HEK293T (cell line): ENCODE measurements around the gene KDM6A.

Experiments used
- CTCF ChIA-PET: fragments of 350-600 bp; formaldehyde crosslinking; extraction: SDS; loops from one replicate; lab custom pipeline; 2021; ENCODE audit warnings: antibody characterized with exemption, inconsistent platforms; lab: Yijun Ruan, JAX
- POLR2A ChIA-PET: fragments of 350-600 bp; formaldehyde crosslinking; extraction: SDS; loops from one replicate; lab custom pipeline; 2020; ENCODE audit warnings: antibody characterized with exemption, inconsistent platforms; lab: Yijun Ruan, JAX
- DNase-seq: peaks from one replicate; pipeline ENCODE4 v3.0.0; 2012; ENCODE audit warnings: mixed read lengths; ENCODE audit errors: extremely low spot score
- ARNT ChIP-seq: fragments of 450-650 bp; IDR thresholded peaks from 2 replicates; pipeline ENCODE4 v1.6.1; 2017; ENCODE audit warnings: mild to moderate bottlenecking
- BHLHE40 ChIP-seq: fragments of 450-650 bp; IDR thresholded peaks from 2 replicates; pipeline ENCODE4 v1.6.1; 2016; ENCODE audit warnings: mild to moderate bottlenecking, moderate library complexity, borderline replicate concordance
- CTBP1 ChIP-seq: fragments of 450-650 bp; IDR thresholded peaks from 2 replicates; pipeline ENCODE4 v1.6.1; 2016; ENCODE audit warnings: borderline replicate concordance
- ELF4 ChIP-seq: fragments of 450-650 bp; IDR thresholded peaks from 2 replicates; pipeline ENCODE4 v1.6.1; 2017; ENCODE audit warnings: antibody characterized with exemption
- FOXA1 ChIP-seq: fragments of 450-650 bp; IDR thresholded peaks from 2 replicates; pipeline ENCODE4 v1.6.1; 2016; ENCODE audit warnings: mild to moderate bottlenecking
- FOXK2 ChIP-seq: fragments of 450-650 bp; IDR thresholded peaks from 2 replicates; pipeline ENCODE4 v1.6.1; 2016; ENCODE audit warnings: mild to moderate bottlenecking
- FOXM1 ChIP-seq: fragments of 450-650 bp; IDR thresholded peaks from 2 replicates; pipeline ENCODE4 v1.6.1; 2017; ENCODE audit warnings: mild to moderate bottlenecking, borderline replicate concordance
- HDGF ChIP-seq: fragments of 450-650 bp; IDR thresholded peaks from 2 replicates; pipeline ENCODE4 v1.6.1; 2017; ENCODE audit warnings: antibody characterized with exemption, borderline replicate concordance
- L3MBTL2 ChIP-seq: fragments of 450-650 bp; conservative IDR thresholded peaks from 2 replicates; pipeline ENCODE4 v1.6.1; 2016; ENCODE audit warnings: mild to moderate bottlenecking
- LEF1 ChIP-seq: fragments of 450-650 bp; IDR thresholded peaks from 2 replicates; pipeline ENCODE4 v1.6.1; 2017; ENCODE audit warnings: mild to moderate bottlenecking, borderline replicate concordance
- NFRKB ChIP-seq: fragments of 450-650 bp; IDR thresholded peaks from 2 replicates; pipeline ENCODE4 v1.6.1; 2016; ENCODE audit warnings: mild to moderate bottlenecking, moderate library complexity
- PKNOX1 ChIP-seq: fragments of 450-650 bp; IDR thresholded peaks from 2 replicates; pipeline ENCODE4 v1.6.1; 2016
- SP1 ChIP-seq: fragments of 450-650 bp; IDR thresholded peaks from 2 replicates; pipeline ENCODE4 v1.6.1; 2017
- SUZ12 ChIP-seq: fragments of 450-650 bp; IDR thresholded peaks from 2 replicates; pipeline ENCODE4 v1.6.1; 2016; ENCODE audit warnings: mild to moderate bottlenecking
- TARDBP ChIP-seq: fragments of 450-650 bp; IDR thresholded peaks from 2 replicates; pipeline ENCODE4 v1.6.1; 2016
- ZNF384 ChIP-seq: fragments of 450-650 bp; IDR thresholded peaks from 2 replicates; pipeline ENCODE4 v1.6.1; 2016

KDM6A gene

GRCh38 chrX:44957848-44958247 lies 84.9 kb downstream of the KDM6A start:
- POLR2A ChIA-PET = interaction anchor here (0.9 kb wide), 1 partner anchor 85 kb away, joined by 4 read pairs; the partner anchor contains the start of gene KDM6A

GRCh38 chrX:44958480-44958879 lies 85.5 kb downstream of the KDM6A start:
- CTCF ChIA-PET = interaction anchor here (1.8 kb wide), 1 partner anchor 13 kb away, joined by 5 read pairs; no protein-coding TSS in a partner anchor
- POLR2A ChIA-PET = no interaction called here
- TF ChIP-seq HDGF (no peak), ELF4 (no peak), L3MBTL2 (no peak), PKNOX1 (no peak), ARNT (no peak), ZNF384 (no peak), SP1 (no peak), BHLHE40 (no peak), CTBP1 (no peak), TARDBP (no peak), FOXK2 (no peak), SUZ12 (no peak), NFRKB (no peak), FOXM1 (no peak), LEF1 (no peak), FOXA1 (no peak)
- no peak for DNase-seq

More at GRCh38 chrX:44957848-44958247, 84.9 kb downstream of the KDM6A start:
- CTCF ChIA-PET = interaction anchor here (1.8 kb wide), 1 partner anchor 13 kb away, joined by 5 read pairs; no protein-coding TSS in a partner anchor
- no peak for DNase-seq
- TF ChIP-seq TARDBP (no peak), PKNOX1 (no peak), LEF1 (no peak), FOXA1 (no peak), SP1 (no peak), HDGF (no peak), FOXK2 (no peak), CTBP1 (no peak), SUZ12 (no peak), NFRKB (no peak), BHLHE40 (no peak)

DNA sequence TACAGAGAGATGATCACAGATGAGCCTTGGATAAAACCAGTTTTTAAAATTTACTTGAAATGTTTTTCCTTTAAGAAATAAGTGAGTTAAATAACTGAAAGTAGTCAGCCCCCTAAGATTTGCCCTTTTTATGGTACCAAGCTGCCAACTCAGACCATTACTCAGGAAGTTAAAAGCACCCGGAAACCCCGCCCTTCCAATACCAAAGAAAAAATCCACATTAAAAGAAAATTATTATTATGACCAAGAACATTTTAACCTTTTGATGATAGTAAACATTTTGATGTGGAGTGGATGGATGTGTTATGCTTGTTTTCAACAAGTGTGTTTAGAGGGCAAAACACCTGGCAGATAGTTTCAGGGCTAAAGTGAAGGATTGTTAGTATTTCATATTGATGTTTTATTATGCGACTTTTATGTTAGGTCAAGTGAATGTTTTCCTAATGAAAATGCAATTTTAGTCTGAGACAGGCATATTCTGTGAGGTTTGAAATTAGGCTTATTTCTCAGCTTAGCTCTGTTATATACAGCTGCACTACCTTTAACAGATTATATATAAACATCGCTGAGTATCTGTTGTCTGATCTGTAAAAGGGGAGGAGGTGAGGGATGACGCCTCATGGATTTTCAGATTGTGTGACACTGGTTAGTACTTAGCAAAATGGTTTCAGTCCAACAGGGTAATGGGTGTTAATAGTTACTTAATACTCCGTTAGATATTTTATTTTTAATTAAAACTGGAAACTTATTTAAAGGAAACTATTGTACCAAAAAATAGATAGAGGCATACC lies 89.0 kb downstream of the KDM6A start:
- POLR2A ChIA-PET = no interaction called here
- no peak for TF ChIP-seq PKNOX1
- no peak for TF ChIP-seq FOXM1
- TF ChIP-seq FOXK2 = no peak
- no peak for TF ChIP-seq ARNT
- TF ChIP-seq ZNF384 = no peak
- TF ChIP-seq NFRKB = no peak
- TF ChIP-seq CTBP1 = no peak
- no peak for TF ChIP-seq L3MBTL2
- TF ChIP-seq ELF4 = no peak
- TF ChIP-seq SUZ12 = no peak
- DNase-seq = no peak
- CTCF ChIA-PET = interaction anchor here (0.6 kb wide), 1 partner anchor 10 kb away, joined by 6 read pairs; no protein-coding TSS in a partner anchor

DNA sequence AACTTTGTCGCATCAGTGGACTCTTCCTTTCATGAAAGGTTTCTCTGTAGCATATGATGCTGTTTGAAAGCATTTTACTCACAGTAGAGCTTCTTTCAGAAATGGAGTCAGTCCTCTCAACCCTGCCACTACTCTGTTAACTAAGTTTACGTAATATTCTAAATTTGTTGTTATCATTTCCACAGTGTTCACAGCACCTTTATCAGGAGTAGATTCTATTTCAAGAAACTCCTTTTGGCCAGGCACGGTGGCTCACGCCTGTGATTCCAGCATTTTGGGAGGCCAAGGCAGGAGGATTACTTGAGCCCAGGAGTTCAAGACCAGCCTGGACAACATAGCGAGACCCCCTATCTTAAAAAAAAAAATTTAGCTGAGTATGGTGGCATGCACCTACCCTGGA lies 90.0 kb downstream of the KDM6A start:
- DNase-seq = no peak
- TF ChIP-seq PKNOX1 (no peak), FOXM1 (no peak), CTBP1 (no peak), ELF4 (no peak), NFRKB (no peak), SUZ12 (no peak)
- ChIA-PET CTCF (interaction anchor here (0.6 kb wide), 1 partner anchor 11 kb away, joined by 6 read pairs; no protein-coding TSS in a partner anchor), POLR2A (no interaction called here)

DNA sequence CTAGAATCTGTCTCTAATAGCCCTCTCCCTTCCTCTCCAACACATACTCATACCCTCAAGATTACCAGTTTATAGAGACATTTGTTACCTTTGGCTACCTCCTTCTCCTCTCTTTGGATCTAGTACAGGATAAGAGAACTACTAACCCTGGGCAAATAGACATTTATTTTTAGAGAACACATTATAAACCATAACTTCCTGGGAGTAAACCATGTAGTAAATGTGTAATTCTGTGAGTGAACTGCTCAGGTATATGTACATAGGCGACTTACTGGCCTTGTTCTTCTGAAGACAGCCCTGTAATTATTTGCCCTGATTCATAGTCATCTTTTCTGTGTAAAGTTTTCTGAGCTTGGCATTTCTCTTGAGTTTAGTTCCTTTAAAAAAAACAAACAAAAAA lies 94.2 kb downstream of the KDM6A start:
- TF ChIP-seq NFRKB (no peak), BHLHE40 (no peak), HDGF (no peak), ARNT (no peak), TARDBP (no peak), L3MBTL2 (no peak), PKNOX1 (no peak), SUZ12 (no peak), ZNF384 (no peak), SP1 (no peak), ELF4 (no peak), LEF1 (no peak), FOXK2 (no peak)
- POLR2A ChIA-PET = no interaction called here
- CTCF ChIA-PET = no interaction called here
- DNase-seq = no peak
